Endothelial cell (in vitro differentiated cells): ENCODE measurements around the gene SLC6A20. TPM values are rescaled to one million over a fixed set of nuclear protein-coding genes. Genes with fewer than 3 reads are reported as not detected.
"Not testable (repeated sequence)": the region's sequence is repeated elsewhere in the genome, so short reads cannot be mapped to it uniquely, and the experiment has no call there.

Experiments used
- DNase-seq: peaks from one replicate; pipeline ENCODE4 v3.0.0; 2021; ENCODE audit warnings: low spot score
- H3K27ac Mint-ChIP-seq: one replicate; pipeline ENCODE4 v1.8.0; 2021; ENCODE audit warnings: mixed read lengths, inconsistent platforms; ENCODE audit not compliant: unreplicated experiment
- H3K27me3 Mint-ChIP-seq: one replicate; pipeline ENCODE4 v1.8.0; 2021; ENCODE audit warnings: mild to moderate bottlenecking, moderate library complexity, mixed read lengths, inconsistent platforms; ENCODE audit not compliant: unreplicated experiment
- H3K36me3 Mint-ChIP-seq: one replicate; pipeline ENCODE4 v1.8.0; 2021; ENCODE audit warnings: mild to moderate bottlenecking, low read depth, mixed read lengths, inconsistent platforms; ENCODE audit not compliant: unreplicated experiment
- H3K4me1 Mint-ChIP-seq: one replicate; pipeline ENCODE4 v1.8.0; 2021; ENCODE audit warnings: mild to moderate bottlenecking, mixed read lengths, inconsistent platforms; ENCODE audit not compliant: unreplicated experiment
- H3K4me3 Mint-ChIP-seq: one replicate; pipeline ENCODE4 v1.8.0; 2021; ENCODE audit warnings: mild to moderate bottlenecking, mixed read lengths, inconsistent platforms; ENCODE audit not compliant: unreplicated experiment
- H3K9me3 Mint-ChIP-seq: one replicate; pipeline ENCODE4 v1.8.0; 2021; ENCODE audit warnings: mixed read lengths, inconsistent platforms; ENCODE audit not compliant: unreplicated experiment
- total RNA-seq: library from RNA; stranded (reverse); fragmentation: NEBNext Ultra II Directional; extraction: Animal tissue kit (Norgen Biotek cat#: 25700); gene quantifications from one replicate; pipeline ENCODE4 v1.2.1, GENCODE V29; 2021; ENCODE audit not compliant: unreplicated experiment
- TF ChIP-seq, protein P1 (sequence below): fragments of 200-600 bp; sonication (generic); IDR thresholded peaks from one replicate; pipeline ENCODE4 v1.5.0; 2021; ENCODE audit warnings: antibody characterized with exemption; ENCODE audit not compliant: unreplicated experiment

SLC6A20 gene
- total RNA-seq, 1 donor from 2014 or later = 0.21 TPM

DNA sequence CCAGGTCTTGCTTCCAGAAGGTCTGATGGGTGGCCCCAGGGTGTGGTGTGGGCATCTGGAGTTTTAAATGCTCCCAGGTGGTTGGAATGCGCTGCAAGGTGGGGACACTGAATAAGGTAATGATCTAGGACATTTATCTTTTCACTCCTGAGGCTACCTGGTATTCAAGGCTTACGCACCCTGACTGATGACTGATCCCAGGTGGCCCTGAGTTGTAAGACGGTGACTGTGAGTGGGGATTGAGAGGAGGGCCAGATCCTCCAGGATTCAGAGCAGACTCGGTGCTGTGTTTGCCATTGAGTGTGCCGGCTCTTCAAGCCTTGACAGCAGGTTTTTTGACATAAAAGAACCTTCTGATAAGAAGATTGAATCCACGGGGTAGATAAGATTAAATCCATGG lies 40.3 kb downstream of the SLC6A20 start:
- H3K36me3 Mint-ChIP-seq = no peaks in the 10 kb centered on the region
- DNase-seq = no peak
- H3K4me3 Mint-ChIP-seq = no peak overlapping the region
- no peak overlapping the region for H3K27ac Mint-ChIP-seq
- no peaks in the 10 kb centered on the region for H3K4me1 Mint-ChIP-seq
- no peaks in the 10 kb centered on the region for H3K9me3 Mint-ChIP-seq
- no peaks in the 10 kb centered on the region for H3K27me3 Mint-ChIP-seq
- TF ChIP-seq, protein P1, sequence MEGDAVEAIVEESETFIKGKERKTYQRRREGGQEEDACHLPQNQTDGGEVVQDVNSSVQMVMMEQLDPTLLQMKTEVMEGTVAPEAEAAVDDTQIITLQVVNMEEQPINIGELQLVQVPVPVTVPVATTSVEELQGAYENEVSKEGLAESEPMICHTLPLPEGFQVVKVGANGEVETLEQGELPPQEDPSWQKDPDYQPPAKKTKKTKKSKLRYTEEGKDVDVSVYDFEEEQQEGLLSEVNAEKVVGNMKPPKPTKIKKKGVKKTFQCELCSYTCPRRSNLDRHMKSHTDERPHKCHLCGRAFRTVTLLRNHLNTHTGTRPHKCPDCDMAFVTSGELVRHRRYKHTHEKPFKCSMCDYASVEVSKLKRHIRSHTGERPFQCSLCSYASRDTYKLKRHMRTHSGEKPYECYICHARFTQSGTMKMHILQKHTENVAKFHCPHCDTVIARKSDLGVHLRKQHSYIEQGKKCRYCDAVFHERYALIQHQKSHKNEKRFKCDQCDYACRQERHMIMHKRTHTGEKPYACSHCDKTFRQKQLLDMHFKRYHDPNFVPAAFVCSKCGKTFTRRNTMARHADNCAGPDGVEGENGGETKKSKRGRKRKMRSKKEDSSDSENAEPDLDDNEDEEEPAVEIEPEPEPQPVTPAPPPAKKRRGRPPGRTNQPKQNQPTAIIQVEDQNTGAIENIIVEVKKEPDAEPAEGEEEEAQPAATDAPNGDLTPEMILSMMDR = no peak

DNA sequence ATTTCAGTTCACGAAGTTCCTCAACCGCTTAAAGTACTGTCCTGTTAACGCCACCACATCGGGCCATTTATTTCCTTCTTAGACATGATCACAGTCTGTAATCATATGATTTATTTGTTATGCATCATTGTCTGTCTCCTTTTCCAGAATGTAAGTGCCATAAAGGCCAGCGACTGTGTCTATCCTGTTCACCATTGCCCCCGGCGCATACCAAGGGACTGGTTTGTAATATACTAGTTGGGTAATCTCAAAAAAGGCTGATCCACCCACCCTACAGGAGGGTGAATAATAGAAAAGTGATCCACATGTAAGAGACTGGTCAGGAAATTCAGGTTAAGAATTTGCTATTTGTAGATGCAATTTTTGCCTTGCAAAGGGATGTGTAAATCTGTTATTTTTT lies 41.9 kb downstream of the SLC6A20 start:
- Mint-ChIP-seq H3K27ac (no peak overlapping the region), H3K4me1 (no peaks in the 10 kb centered on the region), H3K9me3 (no peaks in the 10 kb centered on the region), H3K36me3 (no peaks in the 10 kb centered on the region), H3K4me3 (no peak overlapping the region), H3K27me3 (peaks cover 5% of the 10 kb centered on the region)
- DNase-seq = no peak
- TF ChIP-seq, protein P1 = no peak

DNA sequence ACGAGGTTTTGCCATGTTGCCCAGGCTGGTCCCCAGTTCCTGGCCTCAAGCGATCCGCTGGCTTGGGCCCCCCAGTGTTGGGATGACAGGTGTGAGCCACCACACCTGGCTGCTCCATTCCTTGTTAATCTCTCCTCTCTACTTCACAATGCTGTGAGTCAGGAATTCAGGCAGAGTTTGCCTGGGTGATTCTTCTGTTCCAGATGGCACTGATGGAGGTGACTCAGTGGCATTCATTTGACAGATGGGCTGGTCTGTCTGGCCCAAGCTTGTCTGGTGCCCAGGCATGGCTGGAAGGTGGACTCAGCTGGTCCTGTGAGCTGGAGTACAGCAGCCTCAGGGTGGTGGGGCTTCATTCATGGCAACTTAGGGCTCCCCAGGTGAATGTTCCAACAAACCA lies 43.2 kb downstream of the SLC6A20 start:
- H3K4me1 Mint-ChIP-seq = no peaks in the 10 kb centered on the region
- H3K4me3 Mint-ChIP-seq = no peak overlapping the region
- H3K27me3 Mint-ChIP-seq = peaks cover 5% of the 10 kb centered on the region
- no peaks in the 10 kb centered on the region for H3K9me3 Mint-ChIP-seq
- TF ChIP-seq, protein P1 = no peak
- DNase-seq = no peak
- peaks cover 4% of the 10 kb centered on the region for H3K36me3 Mint-ChIP-seq
- H3K27ac Mint-ChIP-seq = no peak overlapping the region

DNA sequence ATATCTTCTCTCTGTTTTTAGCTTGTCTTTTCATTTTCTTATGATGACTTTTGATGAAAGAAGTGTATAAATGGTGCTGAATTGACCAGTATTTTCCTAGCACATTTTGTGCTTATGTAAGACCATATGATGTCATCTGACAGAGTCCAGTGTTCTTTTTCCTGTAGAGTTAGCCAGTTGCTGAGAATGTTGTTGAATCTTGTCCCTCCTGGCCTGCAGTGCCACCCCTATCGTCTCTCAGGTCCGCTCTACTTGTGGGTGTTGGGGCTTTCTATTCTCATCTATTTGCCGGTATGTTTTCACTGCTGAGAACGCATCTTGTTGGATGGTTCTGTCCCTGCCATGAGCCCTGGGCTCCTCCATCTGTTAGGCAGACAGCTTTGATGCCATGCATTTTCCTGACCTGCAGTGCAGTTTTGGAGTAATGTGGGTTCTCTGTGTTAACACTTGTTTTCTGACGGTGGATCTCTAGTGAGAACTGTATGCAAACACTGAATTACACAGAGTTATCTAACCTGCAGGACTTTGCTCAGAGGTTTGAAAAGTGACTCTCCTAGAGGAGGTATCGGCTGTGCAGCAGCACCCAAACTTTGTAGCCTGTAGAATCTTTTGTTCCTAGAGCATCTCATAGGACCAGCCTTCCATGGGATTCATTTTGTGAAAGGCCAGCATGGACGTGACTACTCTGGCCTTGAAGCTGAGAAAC lies 44.6 kb downstream of the SLC6A20 start:
- Mint-ChIP-seq H3K27me3 (peaks cover 5% of the 10 kb centered on the region), H3K4me3 (no peak overlapping the region), H3K9me3 (no peaks in the 10 kb centered on the region), H3K36me3 (peaks cover 6% of the 10 kb centered on the region), H3K27ac (no peak overlapping the region), H3K4me1 (no peaks in the 10 kb centered on the region)
- TF ChIP-seq, protein P1 = no peak
- no peak for DNase-seq

DNA sequence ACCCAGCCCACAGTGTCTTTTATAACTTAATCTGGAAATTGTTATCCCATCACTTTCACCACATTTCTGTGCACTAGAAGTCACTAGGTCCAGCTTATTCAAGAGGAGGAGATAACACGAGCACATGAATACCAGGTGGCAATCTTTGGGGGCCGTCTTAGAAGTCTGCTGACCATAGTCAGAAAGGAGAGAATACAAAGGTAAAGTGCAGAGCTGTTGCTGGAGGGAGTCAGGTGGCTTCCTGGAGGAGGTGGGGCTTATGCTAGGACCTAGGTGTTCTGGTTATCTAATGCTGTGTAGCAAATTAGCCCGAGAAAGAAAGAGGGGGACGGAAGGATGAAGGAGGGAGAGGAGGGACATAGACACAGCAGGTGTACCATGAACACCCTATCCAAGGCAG lies 46.5 kb downstream of the SLC6A20 start:
- Mint-ChIP-seq H3K9me3 (no peaks in the 10 kb centered on the region), H3K4me1 (no peaks in the 10 kb centered on the region)

DNA sequence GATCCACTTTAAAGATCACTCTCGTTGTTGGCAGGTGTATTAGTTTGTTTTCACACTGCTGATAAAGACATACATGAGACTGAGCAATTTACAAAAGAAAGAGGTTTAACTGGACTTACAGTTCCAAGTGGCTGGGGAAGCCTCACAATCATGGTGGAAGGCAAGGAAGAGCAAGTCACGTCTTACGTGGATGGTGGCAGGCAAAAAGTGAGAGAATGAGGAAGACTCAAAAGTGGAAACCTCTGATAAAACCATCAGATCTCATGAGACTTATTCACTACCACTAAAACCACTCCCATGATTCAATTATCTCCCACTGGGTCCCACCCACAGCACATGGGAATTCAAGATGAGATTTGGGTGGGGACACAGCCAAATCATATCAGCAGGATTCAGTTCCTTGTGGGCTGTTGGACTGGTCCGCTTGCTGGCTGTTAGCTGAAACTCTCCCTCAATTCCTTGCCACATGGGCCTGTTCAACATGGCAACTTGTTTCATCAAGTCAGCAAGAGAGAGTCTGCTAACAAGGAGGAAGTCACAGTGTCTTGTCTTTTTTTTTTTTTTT lies 47.2 kb downstream of the SLC6A20 start:
- H3K27ac Mint-ChIP-seq, DNase-seq, H3K4me1 Mint-ChIP-seq, H3K4me3 Mint-ChIP-seq, H3K27me3 Mint-ChIP-seq, H3K9me3 Mint-ChIP-seq: not testable (repeated sequence)
- H3K36me3 Mint-ChIP-seq = peaks cover 12% of the 10 kb centered on the region

More for the DNA sequence above, 46.5 kb downstream of the SLC6A20 start:
- no peak for DNase-seq
- H3K27ac Mint-ChIP-seq = no peak overlapping the region
- no peak overlapping the region for H3K4me3 Mint-ChIP-seq
- H3K36me3 Mint-ChIP-seq = peaks cover 12% of the 10 kb centered on the region
- TF ChIP-seq, protein P1 = no peak
- H3K27me3 Mint-ChIP-seq = peaks cover 5% of the 10 kb centered on the region
